HG02970 (cell line): ENCODE measurements around the gene FAM184A.
"Not testable (repeated sequence)": the region's sequence is repeated elsewhere in the genome, so short reads cannot be mapped to it uniquely, and the experiment has no call there.

Experiments
- ATAC-seq: cut with Tn5 transposase; IDR thresholded peaks from one replicate; pipeline ENCODE4 v1.9.1; 2021; ENCODE audit warnings: mild to moderate bottlenecking, moderate library complexity, moderate number of reproducible peaks; ENCODE audit not compliant: unreplicated experiment, low FRiP score

The FAM184A gene

DNA sequence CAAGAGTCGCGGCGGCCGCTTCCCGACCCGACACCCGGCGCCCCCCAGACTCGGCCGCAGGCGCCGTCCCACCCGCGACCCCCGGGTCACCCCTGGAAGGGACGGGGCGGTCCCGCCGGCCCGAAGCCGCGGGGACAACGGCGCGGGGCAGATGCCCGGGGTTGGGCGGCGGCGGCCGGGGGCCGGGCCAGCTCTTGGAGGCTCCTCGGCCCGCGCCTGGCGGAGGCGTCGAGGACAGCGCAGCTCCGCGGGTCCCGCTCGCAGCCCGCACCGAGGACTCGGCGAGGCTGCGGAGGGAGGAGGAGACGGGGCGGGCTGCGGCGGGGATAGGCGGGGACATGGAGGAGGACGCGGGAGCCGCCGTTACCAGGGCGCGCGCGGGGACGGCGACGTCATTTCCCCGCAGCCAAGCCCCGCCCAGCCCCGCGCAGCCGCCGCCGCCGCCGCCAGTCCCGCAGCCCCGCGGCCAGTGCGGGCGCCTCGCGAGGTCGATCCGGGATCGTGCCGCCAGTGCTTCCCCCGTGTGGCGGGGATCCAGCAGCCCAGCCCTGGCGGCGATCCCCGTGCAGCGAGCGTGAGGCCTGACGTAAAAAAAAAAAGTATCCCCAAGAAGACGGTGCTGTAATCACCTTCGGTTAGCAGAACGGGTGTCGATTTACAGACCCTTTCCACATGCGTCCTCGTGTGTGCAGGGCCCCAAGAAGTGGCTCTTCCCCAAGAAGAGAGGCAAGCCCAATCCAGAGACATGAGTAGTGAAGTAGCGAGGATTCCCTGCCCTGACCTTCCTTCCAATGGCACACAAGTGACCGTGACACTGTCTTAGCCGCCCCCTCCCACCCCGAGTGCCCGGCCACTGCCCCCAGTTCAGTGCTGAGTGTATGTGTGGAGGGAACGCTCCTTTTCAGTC is at the start of gene FAM184A:
Gene FAM184A (minus strand): TSS at position 289 of the 907 bp plus-strand sequence. CDS start 365 bp downstream, outside the sequence.
- peak; percentile 51 for ATAC-seq

DNA sequence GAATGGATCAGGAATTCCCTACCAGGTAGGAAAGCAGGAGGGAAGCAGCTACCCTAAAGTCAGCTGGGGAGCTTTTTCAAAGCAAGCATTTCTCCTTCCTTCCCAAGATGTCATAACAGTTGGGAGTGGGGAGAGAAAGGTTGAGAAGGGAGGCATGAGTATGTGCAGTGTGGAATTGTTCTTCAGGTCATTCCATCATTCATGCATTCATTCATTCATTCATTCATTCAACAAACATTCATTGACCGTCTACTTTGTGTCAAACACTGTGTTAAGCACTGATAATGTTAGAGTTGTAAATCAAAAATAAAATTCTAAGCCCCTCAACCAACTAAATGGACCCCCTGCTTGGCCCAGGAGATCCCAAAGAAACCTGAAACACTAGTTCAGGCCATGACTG is 49.2 kb upstream of the FAM184A start:
- ATAC-seq, result no peak

- no peak for ATAC-seq
These were observed 48.4 kb upstream of the FAM184A start for GRCh38 chr6:119126826-119127225.

GRCh38 chr6:119126140-119126539 is 47.7 kb upstream of the FAM184A start:
- no peak for ATAC-seq

DNA sequence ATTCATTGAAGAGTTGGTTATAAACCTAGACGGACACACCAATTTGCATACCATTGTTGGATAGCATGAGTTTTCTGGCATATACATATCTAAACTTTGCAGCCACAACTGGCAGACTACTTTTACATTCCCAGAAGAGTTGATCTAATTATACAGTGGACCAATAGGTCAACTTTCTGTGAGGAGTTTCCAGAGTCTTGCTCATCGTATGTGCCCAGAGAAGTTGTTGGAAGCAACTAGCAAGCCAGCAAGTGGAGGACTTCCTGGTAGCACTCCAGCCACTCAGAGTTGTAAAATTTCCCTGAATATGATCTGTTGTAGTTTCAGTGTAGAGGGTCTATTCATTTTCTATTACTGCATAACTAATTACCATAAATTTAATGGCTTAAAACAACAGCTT is 47.1 kb upstream of the FAM184A start:
- ATAC-seq, result no peak

- no peak for ATAC-seq
These were observed 45.8 kb upstream of the FAM184A start for GRCh38 chr6:119124079-119124824.

DNA sequence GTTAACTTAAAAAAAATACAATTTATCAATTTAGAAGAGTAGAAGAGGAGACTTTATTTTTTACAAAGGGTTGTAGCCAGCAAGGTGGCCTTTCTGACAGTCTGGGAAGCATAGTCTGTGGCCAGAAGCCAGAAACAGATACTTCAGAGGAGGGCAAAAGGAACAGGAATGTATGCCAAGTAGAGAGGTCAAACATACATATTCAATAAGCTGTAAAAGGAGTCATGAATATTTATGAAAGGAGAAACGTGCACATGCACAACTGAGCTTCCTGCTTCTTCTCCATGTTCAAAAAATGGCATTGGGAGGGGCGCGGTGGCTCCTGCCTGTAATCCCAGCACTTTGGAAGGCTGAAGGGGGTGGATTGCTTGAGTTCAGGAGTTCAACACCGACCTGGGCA is 43.9 kb upstream of the FAM184A start:
- ATAC-seq, result no peak

DNA sequence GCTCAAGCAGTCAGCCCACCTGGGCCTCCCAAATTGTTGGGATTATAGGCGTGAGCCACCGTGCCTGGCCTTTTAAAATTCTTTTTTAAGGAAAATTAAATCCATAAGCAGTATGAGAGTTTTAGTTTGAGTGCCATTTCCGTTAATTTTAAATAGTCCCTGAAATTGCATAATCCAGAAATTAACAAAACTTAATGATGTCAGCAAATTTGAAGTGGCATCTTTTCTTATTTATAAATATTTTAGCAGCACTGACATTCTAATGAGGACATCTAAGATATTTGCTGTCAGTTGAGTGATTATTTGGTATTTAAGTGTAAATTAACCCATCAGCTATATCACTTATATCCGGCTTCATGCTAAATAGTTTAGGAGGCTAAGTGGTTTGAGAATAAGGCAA is 42.9 kb upstream of the FAM184A start:
- no peak for ATAC-seq

DNA sequence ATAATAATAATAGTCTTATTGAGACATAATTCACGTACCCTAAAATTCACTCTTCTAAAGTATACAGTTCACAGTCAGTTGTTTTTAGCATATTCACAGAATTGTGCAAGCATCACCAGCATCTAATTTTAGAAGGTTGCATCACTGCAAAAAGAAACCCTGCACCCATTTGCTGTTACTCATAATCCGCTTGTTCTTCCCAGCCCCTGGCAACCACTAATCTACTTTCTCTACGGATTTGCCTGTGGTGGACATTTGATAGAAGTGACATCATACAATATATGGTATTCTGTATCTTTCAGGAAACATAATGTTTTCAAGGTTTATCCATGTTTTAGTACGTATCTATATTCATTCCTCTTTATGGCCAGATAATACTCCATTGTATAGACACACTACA is 41.5 kb upstream of the FAM184A start:
- ATAC-seq, result no peak

DNA sequence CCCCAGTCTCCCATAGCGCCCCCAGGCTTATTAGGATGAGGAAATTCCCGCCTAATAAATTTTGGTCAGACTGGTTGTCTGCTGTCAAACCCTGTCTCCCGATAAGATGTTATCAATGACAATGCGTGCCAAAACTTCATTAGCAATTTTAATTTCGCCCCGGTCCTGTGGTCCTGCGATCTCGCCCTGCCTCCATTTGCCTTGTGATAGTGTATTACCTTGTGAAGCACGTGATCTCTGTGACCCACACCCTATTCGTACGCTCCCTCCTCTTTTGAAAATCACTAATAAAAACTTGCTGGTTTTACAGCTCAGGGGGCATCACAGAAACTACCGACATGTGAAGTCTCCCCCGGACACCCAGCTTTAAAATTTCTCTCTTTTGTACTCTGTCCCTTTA is 40.6 kb upstream of the FAM184A start:
- ATAC-seq, result not testable (repeated sequence)

- ATAC-seq, result no peak
These were observed 38.3 kb upstream of the FAM184A start for GRCh38 chr6:119116712-119117281.

DNA sequence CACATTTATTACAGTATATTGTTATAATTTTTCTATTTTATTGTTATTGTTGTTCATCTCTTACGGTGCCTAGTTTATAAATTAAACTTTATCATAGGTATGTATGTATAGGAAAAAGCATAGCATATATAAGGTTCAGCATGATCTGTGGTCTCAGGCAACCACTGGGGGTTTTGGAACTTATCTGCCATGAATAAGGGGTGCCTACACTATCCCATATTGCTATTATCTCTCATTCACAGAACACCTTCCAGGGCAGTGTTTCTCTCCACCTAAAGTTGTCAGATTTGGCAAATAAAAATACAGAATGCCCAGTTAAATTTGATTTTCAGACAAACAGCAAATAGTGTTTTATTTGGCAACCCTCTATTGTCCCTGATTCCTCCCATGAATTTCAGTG is 35.5 kb upstream of the FAM184A start:
- ATAC-seq, result no peak

GRCh38 chr6:119112812-119113530 is 34.5 kb upstream of the FAM184A start:
- ATAC-seq, result no peak

GRCh38 chr6:119110601-119111548 is 32.4 kb upstream of the FAM184A start:
- ATAC-seq, result no peak

DNA sequence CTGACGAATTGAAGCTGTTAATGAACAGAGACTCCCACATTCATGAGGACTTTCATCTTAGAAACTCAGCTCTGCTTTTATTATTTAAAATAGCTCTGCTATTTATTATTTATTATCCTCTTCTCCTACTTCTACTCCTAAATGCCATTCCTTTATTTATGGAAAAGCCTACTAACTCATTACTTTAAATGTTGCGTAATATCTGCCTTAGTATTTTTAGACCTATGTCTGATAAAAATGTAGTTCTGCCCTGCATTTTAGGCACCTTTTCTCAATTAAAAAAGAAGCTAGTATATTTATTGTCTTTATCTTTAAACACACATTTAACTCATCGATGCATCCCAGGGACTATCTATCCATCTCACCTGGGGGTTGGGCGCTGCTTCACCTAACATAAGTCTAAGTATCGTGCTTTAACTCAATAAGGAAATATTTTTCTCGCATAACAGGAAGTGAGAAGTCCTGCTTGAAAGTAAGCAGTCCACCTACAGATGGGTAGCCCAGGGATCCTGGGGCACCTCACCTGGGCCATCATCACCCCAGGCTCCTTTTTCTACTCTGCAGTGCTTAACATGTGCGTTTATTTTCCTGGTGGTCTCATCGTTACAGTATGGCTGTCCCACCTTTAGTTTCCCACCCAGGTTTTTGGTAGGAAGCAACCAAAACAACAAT is 31.3 kb upstream of the FAM184A start:
- ATAC-seq, result no peak

DNA sequence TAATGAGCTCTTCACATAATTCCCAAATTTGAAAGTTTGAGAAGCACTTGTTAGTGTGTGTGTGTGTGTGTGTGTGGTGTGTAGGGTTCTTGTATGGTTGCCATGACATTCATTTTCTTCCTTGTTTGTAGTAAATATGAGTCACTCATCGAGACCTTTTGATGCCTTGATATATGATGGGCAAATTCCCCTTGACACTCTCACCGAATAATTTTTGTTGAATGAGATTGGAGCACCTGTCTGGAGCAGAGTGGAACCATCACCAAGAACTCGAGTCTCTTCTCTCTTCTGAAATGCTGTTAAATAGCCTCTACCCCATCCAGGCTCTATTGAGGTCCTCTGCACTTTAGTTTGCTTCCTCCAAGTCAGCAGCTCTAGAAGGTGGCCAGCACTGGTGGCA is 29.6 kb upstream of the FAM184A start:
- ATAC-seq, result no peak

DNA sequence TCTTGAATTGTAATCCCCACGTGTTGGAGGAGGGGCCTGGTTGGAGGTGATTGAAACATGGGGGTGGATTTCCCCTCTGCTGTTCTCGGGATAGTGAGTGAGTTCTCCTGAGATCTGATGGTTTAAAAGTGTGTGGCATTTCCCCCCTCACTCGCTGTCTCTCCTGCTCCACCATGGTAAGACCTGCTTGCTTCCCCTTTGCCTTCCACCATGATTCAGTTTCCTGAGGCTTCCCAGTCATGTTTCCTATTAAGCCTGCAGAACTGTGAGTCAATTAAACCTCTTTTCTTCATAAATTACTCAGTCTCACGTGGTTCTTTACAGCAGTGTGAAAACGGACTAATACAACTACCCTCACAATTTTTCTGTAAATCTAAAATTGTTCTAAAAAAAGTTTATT is 26.8 kb upstream of the FAM184A start:
- ATAC-seq, result no peak

DNA sequence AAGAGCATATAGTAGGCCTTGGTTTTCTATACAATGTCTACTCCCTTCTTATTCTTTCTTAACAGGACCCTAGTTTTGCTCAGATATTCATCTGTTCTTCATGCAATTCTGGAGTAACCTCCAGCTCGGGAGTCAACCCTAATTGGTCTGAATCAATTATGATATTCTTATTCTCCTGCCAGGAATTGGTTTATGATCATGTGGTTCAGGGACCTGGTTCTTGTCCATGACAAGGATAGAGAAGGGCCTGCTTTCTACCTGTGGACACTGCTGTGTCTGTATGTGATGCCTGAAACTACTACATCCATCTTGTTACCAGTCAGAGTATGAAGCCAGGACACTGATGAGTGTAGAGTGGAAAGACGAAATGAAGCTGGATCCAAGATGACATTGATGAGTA is 24.4 kb upstream of the FAM184A start:
- ATAC-seq, result no peak

GRCh38 chr6:119100115-119100514 is 21.7 kb upstream of the FAM184A start:
- no peak for ATAC-seq
